ENCODE results near the gene DLGAP1.

DNA sequence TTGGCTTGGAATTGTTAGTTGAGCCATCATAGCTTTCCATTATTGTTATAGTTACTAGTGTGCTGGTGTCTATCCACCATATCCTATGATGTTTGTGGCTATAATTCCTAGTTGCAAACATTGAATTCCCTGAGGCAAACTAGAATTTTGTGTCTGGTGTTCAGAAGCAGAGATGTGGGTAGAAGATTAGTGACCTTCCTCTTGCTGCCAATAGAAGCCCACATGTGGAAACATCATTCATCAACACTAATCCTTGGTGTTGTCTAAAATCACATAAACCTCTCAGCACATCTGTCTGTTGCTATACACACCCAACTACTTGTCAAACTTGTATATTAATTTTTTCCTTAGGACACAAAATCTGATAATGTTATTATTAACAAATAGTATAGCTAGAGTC, 631.0 kb downstream of the DLGAP1 start:
- TF ChIP-seq EZH2 (IDR thresholded peaks at IDR 0.05; ENCODE audit: low read depth, unreplicated experiment) (no peak), POLR2AphosphoS5 (IDR thresholded peaks at IDR 0.05; ENCODE audit: low read depth) (no peak), EZH2phosphoT487 (IDR thresholded peaks at IDR 0.05; ENCODE audit: unreplicated experiment) (no peak), CREB1 (CRISPR knock-in tag; IDR thresholded peaks at IDR 0.05; ENCODE audit: low read depth) (no peak)
- TF ChIP-seq, protein P1, sequence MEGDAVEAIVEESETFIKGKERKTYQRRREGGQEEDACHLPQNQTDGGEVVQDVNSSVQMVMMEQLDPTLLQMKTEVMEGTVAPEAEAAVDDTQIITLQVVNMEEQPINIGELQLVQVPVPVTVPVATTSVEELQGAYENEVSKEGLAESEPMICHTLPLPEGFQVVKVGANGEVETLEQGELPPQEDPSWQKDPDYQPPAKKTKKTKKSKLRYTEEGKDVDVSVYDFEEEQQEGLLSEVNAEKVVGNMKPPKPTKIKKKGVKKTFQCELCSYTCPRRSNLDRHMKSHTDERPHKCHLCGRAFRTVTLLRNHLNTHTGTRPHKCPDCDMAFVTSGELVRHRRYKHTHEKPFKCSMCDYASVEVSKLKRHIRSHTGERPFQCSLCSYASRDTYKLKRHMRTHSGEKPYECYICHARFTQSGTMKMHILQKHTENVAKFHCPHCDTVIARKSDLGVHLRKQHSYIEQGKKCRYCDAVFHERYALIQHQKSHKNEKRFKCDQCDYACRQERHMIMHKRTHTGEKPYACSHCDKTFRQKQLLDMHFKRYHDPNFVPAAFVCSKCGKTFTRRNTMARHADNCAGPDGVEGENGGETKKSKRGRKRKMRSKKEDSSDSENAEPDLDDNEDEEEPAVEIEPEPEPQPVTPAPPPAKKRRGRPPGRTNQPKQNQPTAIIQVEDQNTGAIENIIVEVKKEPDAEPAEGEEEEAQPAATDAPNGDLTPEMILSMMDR (conservative IDR thresholded peaks at IDR 0.05; ENCODE audit: low read depth in 2 of 2) = no peak

Measured in GM23338 (cell line).